Hepatocyte (in vitro differentiated cells): ENCODE results near the gene DSTN. TPM values are rescaled to one million over a fixed set of nuclear protein-coding genes. Genes with fewer than 3 reads are reported as not detected.

Source experiments
- DNase-seq: peaks from one replicate; pipeline ENCODE4 v3.0.0-alpha.2; 2016; ENCODE audit warnings: low spot score
- H2AFZ ChIP-seq: fragments of 200-600 bp; sonication (generic); 2 replicates; pipeline ENCODE4 v1.6.0; 2016; ENCODE audit warnings: antibody characterized with exemption, mild to moderate bottlenecking
- H3K27ac ChIP-seq: fragments of 200-600 bp; sonication (generic); 2 replicates; pipeline ENCODE4 v1.5.1; 2016; ENCODE audit warnings: mild to moderate bottlenecking
- H3K27me3 ChIP-seq: fragments of 200-600 bp; sonication (generic); 2 replicates; pipeline ENCODE4 v1.6.1; 2016
- H3K36me3 ChIP-seq: fragments of 200-600 bp; sonication (generic); replicated peaks from 2 replicates; pipeline ENCODE4 v1.5.1; 2016; ENCODE audit warnings: low read depth; ENCODE audit not compliant: insufficient read depth
- H3K4me1 ChIP-seq: fragments of 200-600 bp; sonication (generic); 2 replicates; pipeline ENCODE4 v1.5.1; 2016; ENCODE audit warnings: mild to moderate bottlenecking, moderate library complexity; ENCODE audit not compliant: insufficient read depth
- H3K4me2 ChIP-seq: fragments of 200-600 bp; sonication (generic); 2 replicates; pipeline ENCODE4 v1.6.0; 2016
- H3K4me3 ChIP-seq: fragments of 200-600 bp; sonication (generic); 2 replicates; pipeline ENCODE4 v1.5.1; 2016; ENCODE audit warnings: mild to moderate bottlenecking
- H3K79me2 ChIP-seq: fragments of 200-600 bp; sonication (generic); 2 replicates; pipeline ENCODE4 v1.6.0; 2017; ENCODE audit warnings: mild to moderate bottlenecking
- H3K9me2 ChIP-seq: fragments of 200-600 bp; sonication (generic); replicated peaks from 2 replicates; pipeline ENCODE4 v1.6.0; 2017; ENCODE audit warnings: mild to moderate bottlenecking; ENCODE audit not compliant: insufficient read depth
- H3K9me3 ChIP-seq: fragments of 200-600 bp; sonication (generic); 2 replicates; pipeline ENCODE4 v1.5.1; 2016; ENCODE audit warnings: low read depth, mild to moderate bottlenecking
- H4K20me1 ChIP-seq: fragments of 200-600 bp; sonication (generic); 2 replicates; pipeline ENCODE4 v1.6.0; 2016; ENCODE audit warnings: mild to moderate bottlenecking; ENCODE audit not compliant: insufficient read depth, poor library complexity, severe bottlenecking
- EZH2 ChIP-seq: fragments of 200-600 bp; sonication (generic); IDR thresholded peaks from 2 replicates; pipeline ENCODE4 v1.6.1; 2016; ENCODE audit warnings: antibody characterized with exemption, mild to moderate bottlenecking, borderline replicate concordance
- EZH2phosphoT487 ChIP-seq: fragments of 200-600 bp; sonication (generic); IDR thresholded peaks from one replicate; pipeline ENCODE4 v1.6.1; 2018; ENCODE audit warnings: antibody characterized with exemption, mild to moderate bottlenecking, low read depth, moderate library complexity; ENCODE audit not compliant: unreplicated experiment, severe bottlenecking
- WGBS: methylation state at CpG from one replicate; pipeline ENCODE4 v1.1.6; 2016; ENCODE audit warnings: low lambda C conversion rate; ENCODE audit errors: missing lambda C conversion rate; 5-methylcytosine and 5-hydroxymethylcytosine counted together
- polyA plus RNA-seq: library from polyadenylated mRNA; unstranded; fragments of >200 nt; fragmentation: Nextera tagmentation; extraction: Ambion mirVana; gene quantifications from 2 replicates; pipeline ENCODE4 v1.2.1, GENCODE V29; 2016
- total RNA-seq: library from RNA; depleted of rRNA; stranded (reverse); fragments of >200 nt; gene quantifications from 2 replicates; pipeline ENCODE4 v1.2.3, GENCODE V29; 2014
- TF ChIP-seq, protein P1 (sequence below): fragments of 200-600 bp; sonication (generic); IDR thresholded peaks from 2 replicates; pipeline ENCODE4 v1.5.1; 2016; ENCODE audit warnings: antibody characterized with exemption, mild to moderate bottlenecking; ENCODE audit not compliant: poor library complexity

The DSTN gene
- total and polyA plus RNA-seq, 2 experiments from 2014 or later: 342 to 352 TPM

DNA sequence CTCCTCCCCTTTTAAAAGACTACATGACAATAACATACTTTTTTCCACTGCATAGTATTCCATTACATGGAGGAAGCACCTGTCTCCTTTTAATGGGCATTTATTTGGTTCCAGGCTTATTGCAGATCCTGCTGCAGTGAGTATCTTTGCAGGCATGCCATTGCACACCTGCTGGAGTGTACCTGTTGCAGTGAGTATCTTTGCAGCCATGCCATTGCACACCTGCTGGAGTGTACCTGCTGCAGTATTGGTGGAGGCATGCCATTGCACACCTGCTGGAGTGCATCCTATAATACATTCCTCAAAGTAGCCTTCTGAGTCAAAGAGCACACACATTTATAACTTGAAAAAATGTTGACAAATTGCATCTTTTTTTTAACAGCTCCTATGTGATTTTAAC lies 40.3 kb upstream of the DSTN start:
- Histone ChIP-seq H3K79me2 (no peaks in the 10 kb centered on the region), H3K4me1 (peaks cover 12% of the 10 kb centered on the region), H3K27ac (no peak overlapping the region), H4K20me1 (no peaks in the 10 kb centered on the region), H3K27me3 (no peaks in the 10 kb centered on the region), H3K9me3 (no peaks in the 10 kb centered on the region), H3K9me2 (no peaks in the 10 kb centered on the region), H3K4me3 (no peak overlapping the region), H3K36me3 (no peaks in the 10 kb centered on the region), H2AFZ (no peak overlapping the region), H3K4me2 (no peak overlapping the region)
- TF ChIP-seq EZH2phosphoT487 (no peak), EZH2 (no peak)
- TF ChIP-seq, protein P1, sequence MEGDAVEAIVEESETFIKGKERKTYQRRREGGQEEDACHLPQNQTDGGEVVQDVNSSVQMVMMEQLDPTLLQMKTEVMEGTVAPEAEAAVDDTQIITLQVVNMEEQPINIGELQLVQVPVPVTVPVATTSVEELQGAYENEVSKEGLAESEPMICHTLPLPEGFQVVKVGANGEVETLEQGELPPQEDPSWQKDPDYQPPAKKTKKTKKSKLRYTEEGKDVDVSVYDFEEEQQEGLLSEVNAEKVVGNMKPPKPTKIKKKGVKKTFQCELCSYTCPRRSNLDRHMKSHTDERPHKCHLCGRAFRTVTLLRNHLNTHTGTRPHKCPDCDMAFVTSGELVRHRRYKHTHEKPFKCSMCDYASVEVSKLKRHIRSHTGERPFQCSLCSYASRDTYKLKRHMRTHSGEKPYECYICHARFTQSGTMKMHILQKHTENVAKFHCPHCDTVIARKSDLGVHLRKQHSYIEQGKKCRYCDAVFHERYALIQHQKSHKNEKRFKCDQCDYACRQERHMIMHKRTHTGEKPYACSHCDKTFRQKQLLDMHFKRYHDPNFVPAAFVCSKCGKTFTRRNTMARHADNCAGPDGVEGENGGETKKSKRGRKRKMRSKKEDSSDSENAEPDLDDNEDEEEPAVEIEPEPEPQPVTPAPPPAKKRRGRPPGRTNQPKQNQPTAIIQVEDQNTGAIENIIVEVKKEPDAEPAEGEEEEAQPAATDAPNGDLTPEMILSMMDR: no peak
- DNase-seq: no peak

DNA sequence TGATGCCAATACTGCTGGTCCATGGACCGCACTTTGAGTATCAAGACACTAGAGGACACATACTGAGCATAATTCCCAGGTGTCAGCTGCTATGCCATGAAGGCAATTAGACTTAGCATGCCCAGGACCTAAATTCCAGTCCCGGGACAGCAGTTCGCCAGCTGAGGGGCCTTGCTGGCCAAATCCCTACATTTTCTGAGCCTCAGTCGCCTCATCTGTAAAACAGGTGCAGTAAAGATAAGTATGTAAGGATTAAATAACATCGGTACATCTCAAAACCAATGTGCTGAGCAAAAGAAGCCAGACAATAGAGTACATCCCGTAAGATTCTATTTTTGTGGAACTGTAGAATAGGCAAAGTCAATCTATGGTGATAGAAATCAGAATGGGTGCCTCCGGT lies 39.7 kb upstream of the DSTN start:
- Histone ChIP-seq H3K4me3 (no peak overlapping the region), H4K20me1 (no peaks in the 10 kb centered on the region), H3K36me3 (no peaks in the 10 kb centered on the region), H3K4me1 (peaks cover 12% of the 10 kb centered on the region), H3K79me2 (no peaks in the 10 kb centered on the region), H2AFZ (no peak overlapping the region), H3K27me3 (no peaks in the 10 kb centered on the region), H3K9me2 (no peaks in the 10 kb centered on the region), H3K4me2 (peak overlapping the region; percentile 95), H3K27ac (no peak overlapping the region), H3K9me3 (no peaks in the 10 kb centered on the region)
- no peak for DNase-seq
- 82% methylated on average over 7 of the region's 7 CpGs for WGBS
- no peak for TF ChIP-seq EZH2phosphoT487
- TF ChIP-seq, protein P1: no peak
- no peak for TF ChIP-seq EZH2

DNA sequence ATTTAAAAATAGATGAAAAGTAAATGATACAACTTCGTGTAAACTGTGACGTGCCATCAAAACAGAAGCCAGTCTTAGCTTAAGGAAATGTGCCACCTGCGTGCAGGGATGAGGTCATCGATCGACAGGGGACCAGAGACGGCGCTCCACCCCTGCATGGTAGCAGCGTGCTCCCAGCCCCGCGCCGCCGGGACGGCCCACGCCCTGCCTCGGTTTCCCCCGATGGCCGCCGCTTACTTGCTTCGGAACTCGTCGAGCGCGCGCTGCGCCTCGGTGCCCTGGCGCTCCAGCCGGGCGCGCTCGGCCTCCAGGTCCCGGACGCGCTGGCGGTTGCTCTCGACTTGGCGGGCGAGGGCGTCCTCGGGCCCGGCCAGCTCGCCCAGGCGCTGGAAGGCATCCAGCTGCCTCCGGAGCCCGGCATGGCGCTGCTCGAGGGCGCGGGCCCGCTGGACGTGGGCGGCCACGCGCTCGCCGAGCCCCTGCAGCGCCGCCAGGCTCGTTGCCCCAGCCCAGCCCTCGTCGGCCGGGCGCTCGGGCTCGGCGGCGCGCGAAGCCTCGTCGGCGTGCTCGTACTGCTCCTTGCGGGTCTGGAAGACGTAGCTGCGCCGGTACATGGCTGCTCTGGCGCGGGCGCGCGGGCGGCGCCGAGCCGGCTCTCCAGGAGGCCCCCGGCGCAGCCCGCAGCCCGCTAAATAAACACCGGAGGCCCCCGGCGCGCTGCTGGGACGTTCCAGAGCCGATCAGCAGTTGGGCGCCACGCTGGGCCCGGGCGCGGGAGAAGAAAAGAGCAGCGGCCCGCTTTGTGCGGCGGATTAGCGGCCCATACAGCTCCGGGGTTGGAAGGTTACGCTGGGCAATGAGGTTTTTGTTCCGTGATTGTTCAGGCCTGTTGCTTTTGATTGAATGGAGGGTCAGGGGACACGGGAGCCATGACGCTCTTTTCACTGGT lies 38.9 kb upstream of the DSTN start, which contains the start of gene BFSP1:
Gene BFSP1 (minus strand): TSS at position 664 of the 949 bp plus-strand sequence. CDS start 50 bp downstream, at position 614.
- Histone ChIP-seq H3K27me3 (no peaks in the 10 kb centered on the region), H3K4me3 (peak within 1 kb of the TSS; percentile 66), H3K9me2 (no peaks in the 10 kb centered on the region), H2AFZ (peak within 1 kb of the TSS; percentile 90), H3K36me3 (no peaks in the 10 kb centered on the region), H3K79me2 (no peaks in the 10 kb centered on the region), H3K27ac (peak within 1 kb of the TSS; percentile 48), H3K4me2 (peak within 1 kb of the TSS; percentile 95), H3K9me3 (no peaks in the 10 kb centered on the region), H4K20me1 (no peaks in the 10 kb centered on the region), H3K4me1 (peaks cover 12% of the 10 kb centered on the region)
- peak; percentile 72 for DNase-seq
- 2% methylated on average over 102 of the region's 111 CpGs for WGBS
- TF ChIP-seq EZH2 (no peak), EZH2phosphoT487 (no peak)
- TF ChIP-seq, protein P1: peak; percentile 3
